ENCODE results near the gene GFOD1. TPM values are rescaled to one million over a fixed set of nuclear protein-coding genes. Genes with fewer than 3 reads are reported as not detected.
"Not testable (repeated sequence)": the region's sequence is repeated elsewhere in the genome, so short reads cannot be mapped to it uniquely, and the experiment has no call there.

GFOD1 gene
- total and polyA plus RNA-seq, 7 experiments from 2014 or later = 0.24 to 10.8 (median 1.4) TPM; not detected in 1

- intact Hi-C loops (cut with micrococcal nuclease) = no loop called here
- CTCF ChIA-PET = no interaction called here
- H3K27ac Mint-ChIP-seq = no peak overlapping the region
Observed at GRCh38 chr6:13512900-13513299, 25.5 kb upstream of the GFOD1 start.

GRCh38 chr6:13511913-13512717 is 24.7 kb upstream of the GFOD1 start:
- Histone ChIP-seq H3K27ac (ENCODE audit: low read depth, low read length) (no peak overlapping the region), H3K36me3 (ENCODE audit: control insufficient read depth in 2 of 3, insufficient read depth in 3 of 3, low read length in 3 of 3) (no peaks in the 10 kb centered on the region), H3K4me1 (ENCODE audit: control insufficient read depth in 2 of 2, insufficient read depth in 2 of 2, low read length in 2 of 2) (no peaks in the 10 kb centered on the region), H3K27me3 (ENCODE audit: control insufficient read depth in 2 of 2, insufficient read depth in 2 of 2, low read length in 2 of 2) (no peaks in the 10 kb centered on the region), H3K9me3 (ENCODE audit: control insufficient read depth in 2 of 3, low read length in 3 of 3) (no peaks in the 10 kb centered on the region), H3K4me3 (ENCODE audit: low read length) (no peak overlapping the region)
- peaks cover 0 to 5% (median 0%) of the 10 kb centered on the region in 11 donors for H3K9me3 Mint-ChIP-seq
- H3K4me1 Mint-ChIP-seq = no peaks in the 10 kb centered on the region
- no peak for ATAC-seq
- DNase-seq = no peak
- no peak overlapping the region for H3K27ac Mint-ChIP-seq
- H3K27me3 Mint-ChIP-seq = peaks cover 0 to 30% (median 0%) of the 10 kb centered on the region in 5 donors
- H3K36me3 Mint-ChIP-seq = no peaks in the 10 kb centered on the region
- no peak overlapping the region for H3K4me3 Mint-ChIP-seq
- intact Hi-C loops (cut with micrococcal nuclease) = no loop called here
- POLR2A ChIA-PET = no interaction called here
- CTCF ChIA-PET = no interaction called here

More at GRCh38 chr6:13512900-13513299, 25.5 kb upstream of the GFOD1 start:
- no peaks in the 10 kb centered on the region for H3K36me3 ChIP-seq (ENCODE audit: control insufficient read depth in 2 of 3, insufficient read depth in 3 of 3, low read length in 3 of 3)
- Mint-ChIP-seq H3K27me3 (peaks cover 0 to 30% (median 0%) of the 10 kb centered on the region in 5 donors), H3K9me3 (peaks cover 0 to 5% (median 0%) of the 10 kb centered on the region in 11 donors), H3K4me3 (no peak overlapping the region), H3K4me1 (no peaks in the 10 kb centered on the region), H3K36me3 (no peaks in the 10 kb centered on the region)
- POLR2A ChIA-PET = no interaction called here
- no peak for ATAC-seq
- no peak overlapping the region for H3K27ac ChIP-seq (ENCODE audit: low read depth, low read length)
- H3K4me3 ChIP-seq (ENCODE audit: low read length) = no peak overlapping the region
- no peaks in the 10 kb centered on the region for H3K9me3 ChIP-seq (ENCODE audit: control insufficient read depth in 2 of 3, low read length in 3 of 3)
- H3K27me3 ChIP-seq (ENCODE audit: control insufficient read depth in 2 of 2, insufficient read depth in 2 of 2, low read length in 2 of 2) = no peaks in the 10 kb centered on the region
- H3K4me1 ChIP-seq (ENCODE audit: control insufficient read depth in 2 of 2, insufficient read depth in 2 of 2, low read length in 2 of 2) = no peaks in the 10 kb centered on the region
- no peak for DNase-seq

- H3K9me3 ChIP-seq (ENCODE audit: control insufficient read depth in 2 of 3, low read length in 3 of 3); H3K4me1 Mint-ChIP-seq; H3K4me1 ChIP-seq (ENCODE audit: control insufficient read depth in 2 of 2, insufficient read depth in 2 of 2, low read length in 2 of 2); H3K36me3 Mint-ChIP-seq; CTCF ChIA-PET; intact Hi-C loops (cut with micrococcal nuclease); H3K27ac ChIP-seq (ENCODE audit: low read depth, low read length); H3K9me3 Mint-ChIP-seq; H3K4me3 Mint-ChIP-seq; DNase-seq; ATAC-seq; H3K36me3 ChIP-seq (ENCODE audit: control insufficient read depth in 2 of 3, insufficient read depth in 3 of 3, low read length in 3 of 3); H3K27ac Mint-ChIP-seq; H3K27me3 ChIP-seq (ENCODE audit: control insufficient read depth in 2 of 2, insufficient read depth in 2 of 2, low read length in 2 of 2); H3K4me3 ChIP-seq (ENCODE audit: low read length); POLR2A ChIA-PET: not testable (repeated sequence)
- H3K27me3 Mint-ChIP-seq = peaks cover 0 to 23% (median 0%) of the 10 kb centered on the region in 5 donors
Observed at GRCh38 chr6:13511141-13511571, 23.8 kb upstream of the GFOD1 start.

GRCh38 chr6:13510433-13510832 is 23.0 kb upstream of the GFOD1 start:
- H3K27me3 ChIP-seq (ENCODE audit: control insufficient read depth in 2 of 2, insufficient read depth in 2 of 2, low read length in 2 of 2); ATAC-seq; DNase-seq; intact Hi-C loops (cut with micrococcal nuclease); H3K4me3 ChIP-seq (ENCODE audit: low read length); H3K9me3 ChIP-seq (ENCODE audit: control insufficient read depth in 2 of 3, low read length in 3 of 3); H3K36me3 Mint-ChIP-seq; H3K4me1 ChIP-seq (ENCODE audit: control insufficient read depth in 2 of 2, insufficient read depth in 2 of 2, low read length in 2 of 2); H3K9me3 Mint-ChIP-seq; H3K27ac ChIP-seq (ENCODE audit: low read depth, low read length); H3K4me3 Mint-ChIP-seq; POLR2A ChIA-PET; H3K4me1 Mint-ChIP-seq; H3K36me3 ChIP-seq (ENCODE audit: control insufficient read depth in 2 of 3, insufficient read depth in 3 of 3, low read length in 3 of 3); H3K27ac Mint-ChIP-seq; CTCF ChIA-PET: not testable (repeated sequence)
- peaks cover 0 to 24% (median 0%) of the 10 kb centered on the region in 5 donors for H3K27me3 Mint-ChIP-seq

- H3K4me1 Mint-ChIP-seq = peaks cover 0 to 2% (median 0%) of the 10 kb centered on the region in 7 donors
- Histone ChIP-seq H3K4me3 (ENCODE audit: low read length) (no peak overlapping the region), H3K9me3 (ENCODE audit: control insufficient read depth in 2 of 3, low read length in 3 of 3) (no peaks in the 10 kb centered on the region), H3K4me1 (ENCODE audit: control insufficient read depth in 2 of 2, insufficient read depth in 2 of 2, low read length in 2 of 2) (no peaks in the 10 kb centered on the region), H3K27ac (ENCODE audit: low read depth, low read length) (no peak overlapping the region), H3K27me3 (ENCODE audit: control insufficient read depth in 2 of 2, insufficient read depth in 2 of 2, low read length in 2 of 2) (no peaks in the 10 kb centered on the region), H3K36me3 (ENCODE audit: control insufficient read depth in 2 of 3, insufficient read depth in 3 of 3, low read length in 3 of 3) (no peaks in the 10 kb centered on the region)
- no peak for ATAC-seq
- peaks cover 0 to 5% (median 0%) of the 10 kb centered on the region in 11 donors for H3K9me3 Mint-ChIP-seq
- no peaks in the 10 kb centered on the region for H3K36me3 Mint-ChIP-seq
- ChIA-PET CTCF (no interaction called here), POLR2A (no interaction called here)
- H3K27me3 Mint-ChIP-seq = peaks cover 0 to 23% (median 0%) of the 10 kb centered on the region in 5 donors
- DNase-seq = no peak
- no peak overlapping the region for H3K4me3 Mint-ChIP-seq
- H3K27ac Mint-ChIP-seq = no peak overlapping the region
- intact Hi-C loops (cut with micrococcal nuclease) = no loop called here
Observed at GRCh38 chr6:13508711-13509705, 21.6 kb upstream of the GFOD1 start.

GRCh38 chr6:13507306-13507860 is 20.0 kb upstream of the GFOD1 start:
- intact Hi-C loops (cut with micrococcal nuclease) = no loop called here
- no peaks in the 10 kb centered on the region for H3K4me1 ChIP-seq (ENCODE audit: control insufficient read depth in 2 of 2, insufficient read depth in 2 of 2, low read length in 2 of 2)
- Mint-ChIP-seq H3K27me3 (peaks cover 0 to 23% (median 0%) of the 10 kb centered on the region in 5 donors), H3K27ac (no peak overlapping the region), H3K36me3 (no peaks in the 10 kb centered on the region), H3K9me3 (peaks cover 0 to 5% (median 0%) of the 10 kb centered on the region in 11 donors), H3K4me3 (no peak overlapping the region), H3K4me1 (peaks cover 0 to 2% (median 0%) of the 10 kb centered on the region in 7 donors)
- POLR2A ChIA-PET = no interaction called here
- no peaks in the 10 kb centered on the region for H3K27me3 ChIP-seq (ENCODE audit: control insufficient read depth in 2 of 2, insufficient read depth in 2 of 2, low read length in 2 of 2)
- DNase-seq = no peak
- no peak for ATAC-seq
- CTCF ChIA-PET = no interaction called here
- H3K4me3 ChIP-seq (ENCODE audit: low read length) = no peak overlapping the region
- no peak overlapping the region for H3K27ac ChIP-seq (ENCODE audit: low read depth, low read length)
- no peaks in the 10 kb centered on the region for H3K9me3 ChIP-seq (ENCODE audit: control insufficient read depth in 2 of 3, low read length in 3 of 3)
- no peaks in the 10 kb centered on the region for H3K36me3 ChIP-seq (ENCODE audit: control insufficient read depth in 2 of 3, insufficient read depth in 3 of 3, low read length in 3 of 3)
